GM12878 (cell line): Measurements from ENCODE around the gene CLIC6. TPM values are rescaled to one million over a fixed set of nuclear protein-coding genes. Genes with fewer than 3 reads are reported as not detected.

Source experiments
- ATAC-seq: fragments of 200-7000 bp; cut with Tn5 transposase; 3 replicates; pipeline ENCODE4 v1.9.1; 2020; ENCODE audit warnings: mild to moderate bottlenecking, moderate library complexity
- BruUV-seq: library from RNA; stranded (reverse); fragments of 400-500 nt; replicated peaks from 2 replicates; lab custom pipeline; 2021; lab: Mats Ljungman, UMichigan
- CTCF ChIA-PET: fragments of 300-600 bp; sonication (Branson Sonifier 250); formaldehyde crosslinking; extraction: SDS; loops from one replicate; lab custom pipeline; 2021; ENCODE audit warnings: inconsistent platforms; lab: Yijun Ruan, JAX
- POLR2A ChIA-PET: fragments of 350-600 bp; formaldehyde crosslinking; extraction: SDS; loops from one replicate; lab custom pipeline; 2021; ENCODE audit warnings: inconsistent platforms; lab: Charles Lee
- RAD21 ChIA-PET: fragments of 300-600 bp; sonication (Branson Sonifier 250); formaldehyde crosslinking; loops from one replicate; lab custom pipeline; 2023; ENCODE audit warnings: antibody characterized with exemption; ENCODE audit not compliant: unreplicated experiment; lab: Charles Lee
- SMC1A ChIA-PET: fragments of 300-600 bp; sonication (Branson Sonifier 250); formaldehyde crosslinking; loops from one replicate; lab custom pipeline; 2023; ENCODE audit not compliant: unreplicated experiment, uncharacterized antibody; lab: Charles Lee
- DNase-seq: peaks from one replicate; pipeline ENCODE4 v3.0.0-alpha.2; 2011; ENCODE audit warnings: low read depth, low spot score
- FAIRE-seq: peaks from 3 replicates; lab custom pipeline; 2011; peaks lifted over from hg19 to GRCh38; lab: Jason Lieb, UNC
- H2AFZ ChIP-seq: 2 replicates; pipeline ENCODE4 v1.6.0; 2011; ENCODE audit warnings: low read depth, low read length, control low read depth; ENCODE audit not compliant: control insufficient read depth
- H3K27ac ChIP-seq: 2 replicates; pipeline ENCODE4 v1.5.1; 2011; ENCODE audit warnings: control low read depth; ENCODE audit not compliant: control insufficient read depth, insufficient read depth
- H3K27me3 ChIP-seq, 2 experiments: replicated peaks in 1 of 2; 2 replicates each; pipeline versions ENCODE4 v1.6.0 to v1.6.1; 2011; ENCODE audit warnings: low read length in 1 of 2; ENCODE audit not compliant: control insufficient read depth in 2 of 2, insufficient read depth in 2 of 2
- H3K36me3 ChIP-seq, 2 experiments: 2 replicates each; pipeline ENCODE4 v1.5.1; 2011; ENCODE audit warnings: low read length in 1 of 2; ENCODE audit not compliant: control insufficient read depth in 2 of 2, insufficient read depth in 2 of 2
- H3K4me1 ChIP-seq: 2 replicates; pipeline ENCODE4 v1.6.1; 2011; ENCODE audit warnings: mild to moderate bottlenecking, low read length, moderate library complexity, mixed read lengths; ENCODE audit not compliant: control insufficient read depth, insufficient read depth
- H3K4me2 ChIP-seq: 2 replicates; pipeline ENCODE4 v1.6.0; 2011; ENCODE audit warnings: control low read depth; ENCODE audit not compliant: control insufficient read depth, insufficient read depth
- H3K4me3 ChIP-seq: fragments of 200-600 bp; sonication (generic); 2 replicates; pipeline ENCODE4 v1.5.1; 2016
- H3K79me2 ChIP-seq: 2 replicates; pipeline ENCODE4 v1.6.0; 2011; ENCODE audit warnings: low read length; ENCODE audit not compliant: control insufficient read depth, insufficient read depth
- H3K9ac ChIP-seq: 2 replicates; pipeline ENCODE4 v1.8.0; 2011; ENCODE audit warnings: low read length, control low read depth, mixed read lengths; ENCODE audit not compliant: control insufficient read depth, insufficient read depth
- H3K9me3 ChIP-seq: replicated peaks from 3 replicates; pipeline ENCODE4 v1.5.1; 2011; ENCODE audit warnings: mild to moderate bottlenecking, low read length; ENCODE audit not compliant: control insufficient read depth, insufficient read depth
- H4K20me1 ChIP-seq: 2 replicates; pipeline ENCODE4 v1.6.0; 2011; ENCODE audit not compliant: control insufficient read depth, insufficient read depth
- PAX5 ChIP-seq: IDR thresholded peaks from 2 replicates; pipeline ENCODE4 v1.6.1; 2011; ENCODE audit warnings: low read depth, low read length, borderline replicate concordance
- USF2 ChIP-seq: IDR thresholded peaks from 2 replicates; pipeline ENCODE4 v1.6.1; 2011; ENCODE audit warnings: low read depth, low read length, improper control_type of control experiment, borderline replicate concordance
- ZNF687 ChIP-seq: fragments of 450-650 bp; IDR thresholded peaks from 2 replicates; pipeline ENCODE4 v1.6.1; 2017; ENCODE audit warnings: mild to moderate bottlenecking, moderate library complexity
- WGBS: methylation state at CpG from one replicate; pipeline ENCODE4 v1.1.6; 2016; ENCODE audit warnings: low lambda C conversion rate; ENCODE audit not compliant: insufficient replicate concordance, insufficient coverage; ENCODE audit errors: missing lambda C conversion rate; 5-methylcytosine and 5-hydroxymethylcytosine counted together
- in situ Hi-C: fragments of 300-500 bp; cut with MboI; formaldehyde crosslinking; loops from 9 replicates; pipeline ENCODE4 v1.14.3; 2018; ENCODE audit warnings: mixed read lengths
- intact Hi-C: fragments of 100-400 bp; cut with micrococcal nuclease; formaldehyde crosslinking; loops from one replicate; pipeline ENCODE4 v1.14.2; 2022; ENCODE audit not compliant: unreplicated experiment
- polyA plus RNA-seq, 11 experiments: library from polyadenylated mRNA; depleted of rRNA in 4 of 11; unstranded in 6 of 11; stranded (reverse) in 5 of 11; fragments of >200 nt; fragmentation: Nextera tagmentation in 4 of 11; fragmentation: Illumina TruSeq in 1 of 11; extraction: Ambion mirVana in 4 of 11; extraction: Trizol in 1 of 11; gene quantifications; 1 replicate in 1 of 11; 2 replicates in 10 of 11; pipeline versions ENCODE4 v1.2.1 to v1.2.3, GENCODE V29; 2011 to 2016; ENCODE audit warnings: inconsistent platforms in 2 of 11, missing spikeins in 2 of 11, low read depth in 1 of 11
- total RNA-seq, 4 experiments: library from RNA; depleted of rRNA in 3 of 4; stranded (reverse); fragments of >200 nt in 3 of 4; fragmentation: Illumina TruSeq in 1 of 4; extraction: Trizol in 1 of 4; gene quantifications; 2 replicates each; pipeline versions ENCODE4 v1.2.1 to v1.2.3, GENCODE V29; 2013 to 2021

CLIC6 gene
- total and polyA plus RNA-seq, 10 of the 15 experiments (the other 5 are each of a cell fraction or from before 2014, with no cell fraction given) = 5.7 to 34.1 (median 11.2) TPM

- TF ChIP-seq USF2 = no peak
- TF ChIP-seq, all 136 proteins: peak for 0
These were observed 75.0 kb downstream of the CLIC6 start (continued) for GRCh38 chr21:34743831-34744230.

DNA sequence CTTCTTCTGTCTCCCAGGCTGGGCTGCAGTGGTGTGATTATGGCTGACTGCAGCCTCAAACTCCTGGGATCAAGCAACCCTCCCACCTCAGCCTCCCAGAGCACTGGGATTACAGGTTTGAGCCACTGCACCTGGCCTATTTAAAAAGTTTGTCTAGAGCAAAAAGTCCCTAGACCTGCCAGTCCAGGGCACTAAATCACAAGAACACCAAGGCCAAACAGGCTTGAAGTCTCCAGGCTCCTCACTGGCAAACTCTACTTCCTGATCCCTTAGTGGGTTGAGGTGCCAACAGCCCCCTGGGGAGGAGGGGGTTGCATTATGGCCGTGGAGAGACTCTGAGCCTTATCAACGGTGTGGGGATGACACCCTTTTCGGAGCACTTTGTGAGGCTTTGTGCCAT lies 76.0 kb downstream of the CLIC6 start:
- Histone ChIP-seq H4K20me1 (no peaks in the 10 kb centered on the region), H3K36me3 (no peaks in the 10 kb centered on the region), H2AFZ (no peak overlapping the region), H3K4me3 (no peak overlapping the region), H3K79me2 (no peaks in the 10 kb centered on the region), H3K27ac (no peak overlapping the region), H3K9me3 (no peaks in the 10 kb centered on the region), H3K9ac (no peak overlapping the region), H3K4me2 (no peak overlapping the region), H3K27me3 (no peaks in the 10 kb centered on the region; a peak in 2 of 4 replicates), H3K4me1 (peaks cover 8% of the 10 kb centered on the region)
- SMC1A ChIA-PET = interaction anchor here (1.4 to 1.8 kb wide), 4 partner anchors 18 to 1285 kb away, joined by 6 to 13 read pairs (median 8); no protein-coding TSS in a partner anchor
- CTCF ChIA-PET = interaction anchor here (1.1 to 4.3 kb wide), 16 partner anchors 11 to 1370 kb away, joined by 3 to 40 read pairs (median 5); no protein-coding TSS in a partner anchor
- no peak for TF ChIP-seq ZNF687
- no peak for TF ChIP-seq PAX5
- no TSS peak for BruUV-seq
- ATAC-seq (no peak), DNase-seq (no peak), FAIRE-seq (no peak)
- RAD21 ChIA-PET = interaction anchor here (1.1 to 3.7 kb wide), 10 partner anchors 26 to 1277 kb away, joined by 3 to 28 read pairs (median 6); no protein-coding TSS in a partner anchor
- in situ Hi-C loops (loop anchor here (5.0 to 10.0 kb wide), 3 partner anchors 660 to 1280 kb away; no protein-coding TSS in a partner anchor), intact Hi-C loops (loop anchor here (1.0 to 5.0 kb wide), 4 partner anchors 142 to 1282 kb away; no protein-coding TSS in a partner anchor)
- 20% methylated on average over 3 of the region's 3 CpGs for WGBS
- POLR2A ChIA-PET = no interaction called here
